GM13977 (cell line): ENCODE data around the gene KRTAP19-2.

Source experiments
- DNase-seq: peaks from one replicate; pipeline ENCODE4 v3.0.0; 2012; ENCODE audit warnings: low spot score
- CTCF ChIP-seq: IDR thresholded peaks from 2 replicates; pipeline ENCODE4 v1.5.1; 2012; ENCODE audit warnings: mild to moderate bottlenecking, control low read depth; ENCODE audit not compliant: insufficient read depth; ENCODE audit errors: extremely low read depth, missing control alignments
- in situ Hi-C: fragments of 300-500 bp; cut with MboI; formaldehyde crosslinking; loops from one replicate; pipeline ENCODE4 v1.12.0; 2022; ENCODE audit warnings: low sequenced_read_pairs, low pct_unique_long_range_greater_than_20kb, mixed read lengths, inconsistent platforms; ENCODE audit not compliant: unreplicated experiment

The KRTAP19-2 gene

DNA sequence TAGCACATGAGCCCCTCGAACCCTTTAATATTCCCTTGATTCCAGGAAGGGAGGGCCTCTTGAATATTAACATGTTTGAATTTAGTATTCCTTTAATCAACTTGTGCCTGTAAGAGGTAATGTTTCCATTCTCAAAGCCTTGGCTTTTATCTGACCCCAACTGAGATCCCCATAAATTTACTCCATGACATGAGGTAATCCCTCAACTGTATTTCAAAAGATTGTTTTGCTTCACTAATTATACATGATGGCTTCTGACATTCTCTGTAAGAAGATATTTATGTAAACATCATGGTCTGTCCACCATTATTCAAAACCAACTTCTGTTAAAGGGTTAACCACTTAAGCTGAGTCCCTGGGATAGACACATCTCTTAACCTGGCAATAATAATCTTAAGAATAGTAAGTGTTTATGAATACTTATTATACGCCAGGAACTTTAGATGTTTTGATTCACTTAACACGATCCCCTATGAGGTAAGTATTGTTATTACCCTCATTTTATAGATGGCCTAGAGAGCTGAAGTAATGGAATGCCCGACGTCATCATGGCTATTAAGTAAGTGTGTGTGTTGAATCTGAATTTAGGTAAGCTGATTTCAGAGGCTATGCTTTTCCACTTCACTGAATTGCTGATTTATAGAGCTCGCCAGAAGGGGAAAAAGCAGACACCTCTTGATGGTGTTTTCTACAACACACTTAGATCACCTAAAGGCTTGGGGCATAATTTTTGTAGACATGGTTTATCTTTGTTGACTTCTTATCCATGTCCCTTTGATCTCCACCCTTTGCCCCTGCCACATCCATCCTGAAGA lies 18.1 kb downstream of the KRTAP19-2 start:
- in situ Hi-C loops, result loop anchor here (25.0 kb wide), 1 partner anchor 107 kb away; the partner anchor contains the start of gene KRTAP13-2
- no peak for DNase-seq
- TF ChIP-seq CTCF, result no peak

GRCh38 chr21:30463713-30464112 lies 23.5 kb downstream of the KRTAP19-2 start:
- no peak for TF ChIP-seq CTCF
- in situ Hi-C loops, result loop anchor here (25.0 kb wide), 1 partner anchor 101 kb away; the partner anchor contains the start of gene KRTAP13-2
- no peak for DNase-seq

DNA sequence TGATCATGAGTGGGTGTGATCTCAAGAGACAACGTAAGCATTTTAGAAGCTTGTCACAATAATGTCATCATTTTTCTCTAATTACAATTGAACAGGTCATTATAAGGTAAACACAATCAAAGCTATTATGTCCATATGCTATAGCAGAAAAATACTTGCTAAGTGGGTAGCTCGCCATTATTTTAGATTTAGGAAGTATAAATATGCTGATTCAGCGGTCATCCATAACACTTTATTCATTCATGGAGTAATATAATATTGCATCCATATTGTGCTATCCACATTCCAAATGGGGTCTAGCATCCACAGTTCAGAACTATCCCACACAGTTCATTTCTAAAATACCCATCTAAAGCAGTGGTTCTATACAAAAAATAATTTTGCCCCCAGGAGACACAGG lies 38.7 kb downstream of the KRTAP19-2 start:
- TF ChIP-seq CTCF, result no peak
- no peak for DNase-seq
- in situ Hi-C loops, result no loop called here

DNA sequence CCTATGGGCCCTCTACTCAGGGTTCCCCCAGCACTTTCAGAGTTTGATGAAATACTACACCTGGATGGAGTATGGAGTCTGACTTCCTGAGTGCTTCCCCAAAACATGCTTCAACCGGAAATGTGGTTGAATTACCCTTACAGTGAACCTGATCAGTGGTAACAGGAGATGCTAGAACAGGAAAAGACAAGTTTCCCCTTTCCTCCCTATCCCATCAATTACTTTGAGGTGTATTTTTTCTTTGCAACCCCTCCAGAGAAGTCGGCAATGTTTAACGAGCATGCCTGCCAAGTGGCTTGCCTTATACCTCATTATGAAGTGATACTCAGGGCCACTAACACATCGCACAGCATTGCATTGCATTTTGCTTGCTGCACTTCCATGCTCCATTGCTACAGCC lies 40.2 kb downstream of the KRTAP19-2 start:
- no peak for TF ChIP-seq CTCF
- no peak for DNase-seq
- in situ Hi-C loops, result no loop called here

DNA sequence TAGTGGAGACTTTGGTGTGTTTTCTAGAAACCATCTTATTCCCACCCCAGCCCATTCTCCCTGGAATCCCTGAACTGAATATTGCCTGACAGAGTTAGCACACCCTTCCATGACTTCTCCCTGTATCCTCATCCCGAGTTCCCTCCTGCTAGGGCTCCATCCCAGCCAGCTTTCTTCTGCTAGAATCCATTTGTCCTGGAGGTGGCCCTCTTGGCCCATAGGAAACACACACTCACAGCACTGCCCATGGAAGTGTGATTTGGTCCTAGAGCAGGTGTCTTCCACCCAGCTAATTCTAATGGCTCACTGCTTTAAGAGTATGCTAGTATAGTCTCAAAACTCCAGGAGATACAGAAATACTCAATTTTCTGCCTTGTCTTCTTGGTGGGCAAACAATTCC lies 43.0 kb downstream of the KRTAP19-2 start:
- in situ Hi-C loops, result no loop called here
- TF ChIP-seq CTCF, result no peak

DNA sequence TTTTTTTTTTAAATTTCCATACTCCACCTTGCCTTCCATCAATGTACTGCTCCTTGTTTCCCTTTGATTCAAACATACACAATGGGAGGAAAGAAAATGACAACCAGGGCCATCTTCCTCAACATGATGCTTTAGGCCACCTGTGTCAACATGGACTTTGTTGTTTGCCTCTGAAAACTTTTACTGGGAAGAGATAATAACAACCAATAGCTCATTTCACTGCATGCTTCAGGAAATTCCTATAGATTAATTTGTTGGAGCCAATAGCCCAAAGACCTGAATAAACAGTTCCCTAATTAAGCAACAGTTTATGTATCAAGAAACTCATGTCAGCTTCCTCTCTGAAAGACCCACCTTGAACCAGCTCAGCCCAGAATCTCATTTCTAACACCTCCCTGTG lies 44.0 kb downstream of the KRTAP19-2 start:
- in situ Hi-C loops, result no loop called here
- no peak for TF ChIP-seq CTCF
- DNase-seq, result no peak

More for the DNA sequence above, 43.0 kb downstream of the KRTAP19-2 start:
- DNase-seq, result no peak
